GM12865 (cell line): ENCODE results near the gene TMA7.

ENCODE experiments used
- DNase-seq: peaks from one replicate; pipeline ENCODE4 v3.0.0; 2010; ENCODE audit warnings: low read depth
- H3K4me3 ChIP-seq: 2 replicates; pipeline ENCODE4 v1.5.1; 2011; ENCODE audit warnings: mild to moderate bottlenecking, low read depth, low read length, control low read depth
- TF ChIP-seq, protein P1 (sequence below): IDR thresholded peaks from 2 replicates; pipeline ENCODE4 v1.5.1; 2011; ENCODE audit warnings: low read length, control low read depth, low read depth, inconsistent platforms; ENCODE audit not compliant: insufficient read depth; ENCODE audit errors: missing control alignments

Gene TMA7

DNA sequence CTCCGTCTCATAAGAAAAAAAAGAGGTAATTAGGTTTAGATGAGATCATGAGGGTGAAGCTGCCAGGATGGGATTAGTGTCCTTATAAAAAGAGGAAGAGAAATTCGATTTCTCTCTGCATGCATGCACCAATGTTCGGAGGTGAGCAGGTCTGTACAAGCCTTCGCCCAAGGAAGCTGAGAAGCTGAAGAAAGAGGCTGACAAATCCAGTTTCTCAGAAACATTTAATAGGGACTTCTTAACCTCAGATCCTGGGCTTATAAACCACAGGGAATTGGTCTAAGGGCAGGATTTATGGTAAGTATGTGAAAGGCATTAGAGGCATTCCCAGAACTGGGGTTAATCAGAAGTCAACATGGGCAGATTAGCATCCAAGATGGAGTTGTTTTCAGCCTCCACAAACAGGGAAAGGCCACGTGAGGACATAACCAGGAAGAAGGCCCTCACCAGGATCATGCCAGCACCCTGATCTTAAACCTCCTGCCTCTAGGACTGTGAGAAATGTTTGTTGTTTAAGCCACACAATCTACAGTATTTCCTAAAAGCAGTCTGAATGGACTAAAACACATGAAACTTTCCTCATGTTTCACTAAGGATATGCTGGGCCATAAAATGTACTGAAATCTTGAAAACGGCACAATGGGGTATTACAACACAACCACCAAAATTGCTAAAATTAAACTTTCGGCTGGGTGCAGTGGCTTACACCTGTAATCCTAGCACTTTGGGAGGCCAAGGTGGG lies 52.6 kb downstream of the TMA7 start:
- peak; percentile 37 for DNase-seq
- TF ChIP-seq, protein P1, sequence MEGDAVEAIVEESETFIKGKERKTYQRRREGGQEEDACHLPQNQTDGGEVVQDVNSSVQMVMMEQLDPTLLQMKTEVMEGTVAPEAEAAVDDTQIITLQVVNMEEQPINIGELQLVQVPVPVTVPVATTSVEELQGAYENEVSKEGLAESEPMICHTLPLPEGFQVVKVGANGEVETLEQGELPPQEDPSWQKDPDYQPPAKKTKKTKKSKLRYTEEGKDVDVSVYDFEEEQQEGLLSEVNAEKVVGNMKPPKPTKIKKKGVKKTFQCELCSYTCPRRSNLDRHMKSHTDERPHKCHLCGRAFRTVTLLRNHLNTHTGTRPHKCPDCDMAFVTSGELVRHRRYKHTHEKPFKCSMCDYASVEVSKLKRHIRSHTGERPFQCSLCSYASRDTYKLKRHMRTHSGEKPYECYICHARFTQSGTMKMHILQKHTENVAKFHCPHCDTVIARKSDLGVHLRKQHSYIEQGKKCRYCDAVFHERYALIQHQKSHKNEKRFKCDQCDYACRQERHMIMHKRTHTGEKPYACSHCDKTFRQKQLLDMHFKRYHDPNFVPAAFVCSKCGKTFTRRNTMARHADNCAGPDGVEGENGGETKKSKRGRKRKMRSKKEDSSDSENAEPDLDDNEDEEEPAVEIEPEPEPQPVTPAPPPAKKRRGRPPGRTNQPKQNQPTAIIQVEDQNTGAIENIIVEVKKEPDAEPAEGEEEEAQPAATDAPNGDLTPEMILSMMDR: no peak
- H3K4me3 ChIP-seq: no peak overlapping the region

DNA sequence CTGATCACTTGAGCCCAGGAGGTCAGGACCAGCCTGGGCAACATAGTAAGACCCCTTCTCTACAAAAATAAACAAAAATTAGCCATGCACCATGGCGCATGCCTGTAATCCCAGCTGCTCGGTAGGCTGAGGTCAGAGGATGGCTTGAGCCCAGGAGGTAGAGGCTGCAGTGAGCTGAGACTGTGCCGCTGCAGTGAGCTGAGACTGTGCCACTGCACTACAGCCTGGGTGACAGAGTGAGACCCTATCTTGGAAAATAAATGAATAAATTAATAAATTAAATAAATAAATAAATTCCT lies 53.1 kb downstream of the TMA7 start:
- no peak for DNase-seq
- no peak overlapping the region for H3K4me3 ChIP-seq
- TF ChIP-seq, protein P1: no peak
